Type B pancreatic cell (in vitro differentiated cells): ENCODE measurements around the gene STAU1. TPM values are rescaled to one million over a fixed set of nuclear protein-coding genes. Genes with fewer than 3 reads are reported as not detected.
A peak's percentile ranks its signal among the peaks of the same experiment; 100 is the strongest.

Experiments
- DNase-seq: peaks from one replicate; pipeline ENCODE4 v3.0.0; 2021; ENCODE audit warnings: mixed read lengths; ENCODE audit not compliant: unreplicated experiment; ENCODE audit errors: extremely low spot score
- H3K27ac Mint-ChIP-seq: 2 replicates; pipeline ENCODE4 v1.8.0; 2021; ENCODE audit warnings: mild to moderate bottlenecking, mixed read lengths
- H3K27me3 Mint-ChIP-seq: 2 replicates; pipeline ENCODE4 v1.8.0; 2021; ENCODE audit warnings: mixed read lengths
- H3K36me3 Mint-ChIP-seq: 2 replicates; pipeline ENCODE4 v1.8.0; 2021; ENCODE audit warnings: mixed read lengths
- H3K4me1 Mint-ChIP-seq: one replicate; pipeline ENCODE4 v1.8.0; 2021; ENCODE audit warnings: mixed read lengths; ENCODE audit not compliant: unreplicated experiment
- H3K4me3 Mint-ChIP-seq: 2 replicates; pipeline ENCODE4 v1.8.0; 2021; ENCODE audit warnings: mild to moderate bottlenecking, mixed read lengths
- H3K9me3 Mint-ChIP-seq: 2 replicates; pipeline ENCODE4 v1.8.0; 2021; ENCODE audit warnings: mixed read lengths
- long read RNA-seq: library from polyadenylated mRNA; unstranded; transcript quantifications from one replicate; pipeline ENCODE4 v2.0.0, GENCODE V29; 2020
- total RNA-seq: library from RNA; stranded (reverse); gene quantifications from 2 replicates; pipeline ENCODE4 v1.2.1, GENCODE V29; 2021; ENCODE audit warnings: low replicate concordance
- TF ChIP-seq, protein P1 (sequence below): fragments of 200-600 bp; sonication (generic); conservative IDR thresholded peaks from 2 replicates; pipeline ENCODE4 v1.5.0; 2021; ENCODE audit warnings: antibody characterized with exemption, mild to moderate bottlenecking

The STAU1 gene, protein sequence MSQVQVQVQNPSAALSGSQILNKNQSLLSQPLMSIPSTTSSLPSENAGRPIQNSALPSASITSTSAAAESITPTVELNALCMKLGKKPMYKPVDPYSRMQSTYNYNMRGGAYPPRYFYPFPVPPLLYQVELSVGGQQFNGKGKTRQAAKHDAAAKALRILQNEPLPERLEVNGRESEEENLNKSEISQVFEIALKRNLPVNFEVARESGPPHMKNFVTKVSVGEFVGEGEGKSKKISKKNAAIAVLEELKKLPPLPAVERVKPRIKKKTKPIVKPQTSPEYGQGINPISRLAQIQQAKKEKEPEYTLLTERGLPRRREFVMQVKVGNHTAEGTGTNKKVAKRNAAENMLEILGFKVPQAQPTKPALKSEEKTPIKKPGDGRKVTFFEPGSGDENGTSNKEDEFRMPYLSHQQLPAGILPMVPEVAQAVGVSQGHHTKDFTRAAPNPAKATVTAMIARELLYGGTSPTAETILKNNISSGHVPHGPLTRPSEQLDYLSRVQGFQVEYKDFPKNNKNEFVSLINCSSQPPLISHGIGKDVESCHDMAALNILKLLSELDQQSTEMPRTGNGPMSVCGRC
- total RNA-seq: 73.4 and 79.8 TPM in 2 replicates
- long read RNA-seq, transcript STAU1-203 (13 exons, 3,211 nt): major isoform, 8 of 80 reads
- long read RNA-seq, partial matches to known transcripts: 56 of 80 reads
- long read RNA-seq, other reads (novel, unspliced or antisense): 15 of 80 reads

DNA sequence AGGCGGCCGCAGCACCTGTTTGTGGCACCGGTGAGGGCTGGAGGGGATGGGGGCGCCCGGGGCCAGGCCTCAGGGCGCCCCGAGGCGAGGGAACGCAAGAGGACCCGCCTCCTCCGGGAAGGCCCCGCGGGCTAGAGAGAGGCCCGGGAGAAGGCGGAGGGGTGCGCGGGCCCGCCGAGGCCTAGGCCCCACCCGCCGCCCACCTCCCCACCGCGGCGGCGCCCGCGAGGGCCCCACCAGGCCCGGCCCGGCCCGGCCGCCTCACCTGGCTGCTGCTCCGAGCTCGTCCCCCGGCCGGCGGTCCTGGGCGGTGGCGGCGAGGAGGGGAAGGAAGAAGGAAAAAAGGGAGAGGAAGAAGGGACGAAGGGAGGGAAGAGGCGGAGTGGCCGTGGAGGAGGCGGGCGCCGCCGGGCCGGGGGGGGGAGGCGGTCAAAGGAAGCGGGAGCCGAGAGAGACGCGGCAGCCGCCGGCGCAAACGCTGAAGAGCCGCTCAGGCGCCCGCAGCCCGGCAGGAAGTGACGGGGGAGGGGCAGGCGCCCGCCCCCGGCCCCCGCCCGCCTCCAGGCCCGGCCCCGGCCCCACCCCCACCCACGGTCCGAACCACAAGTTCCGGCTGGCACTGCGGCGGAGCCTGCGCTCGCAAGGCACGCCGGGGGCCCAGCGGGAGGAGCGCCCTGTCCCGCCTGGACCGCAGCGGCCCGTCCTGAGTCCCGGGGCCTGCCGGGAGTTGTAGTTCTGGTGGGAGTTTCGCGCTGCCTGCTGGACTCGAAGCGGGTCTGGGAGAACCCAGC is at the start of gene STAU1:
TSS of gene STAU1 (minus strand) at position 484 of the 791 bp plus-strand sequence. CDS start 22,133 bp downstream, outside the sequence.
- Mint-ChIP-seq H3K27ac (peak within 1 kb of the TSS; percentile 98), H3K9me3 (no peaks in the 10 kb centered on the region), H3K36me3 (peaks cover 4% of the 10 kb centered on the region), H3K27me3 (no peaks in the 10 kb centered on the region), H3K4me3 (peak within 1 kb of the TSS; percentile 97), H3K4me1 (peaks cover 20% of the 10 kb centered on the region)
- TF ChIP-seq, protein P1, sequence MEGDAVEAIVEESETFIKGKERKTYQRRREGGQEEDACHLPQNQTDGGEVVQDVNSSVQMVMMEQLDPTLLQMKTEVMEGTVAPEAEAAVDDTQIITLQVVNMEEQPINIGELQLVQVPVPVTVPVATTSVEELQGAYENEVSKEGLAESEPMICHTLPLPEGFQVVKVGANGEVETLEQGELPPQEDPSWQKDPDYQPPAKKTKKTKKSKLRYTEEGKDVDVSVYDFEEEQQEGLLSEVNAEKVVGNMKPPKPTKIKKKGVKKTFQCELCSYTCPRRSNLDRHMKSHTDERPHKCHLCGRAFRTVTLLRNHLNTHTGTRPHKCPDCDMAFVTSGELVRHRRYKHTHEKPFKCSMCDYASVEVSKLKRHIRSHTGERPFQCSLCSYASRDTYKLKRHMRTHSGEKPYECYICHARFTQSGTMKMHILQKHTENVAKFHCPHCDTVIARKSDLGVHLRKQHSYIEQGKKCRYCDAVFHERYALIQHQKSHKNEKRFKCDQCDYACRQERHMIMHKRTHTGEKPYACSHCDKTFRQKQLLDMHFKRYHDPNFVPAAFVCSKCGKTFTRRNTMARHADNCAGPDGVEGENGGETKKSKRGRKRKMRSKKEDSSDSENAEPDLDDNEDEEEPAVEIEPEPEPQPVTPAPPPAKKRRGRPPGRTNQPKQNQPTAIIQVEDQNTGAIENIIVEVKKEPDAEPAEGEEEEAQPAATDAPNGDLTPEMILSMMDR: no peak
- peak; percentile 97 for DNase-seq

DNA sequence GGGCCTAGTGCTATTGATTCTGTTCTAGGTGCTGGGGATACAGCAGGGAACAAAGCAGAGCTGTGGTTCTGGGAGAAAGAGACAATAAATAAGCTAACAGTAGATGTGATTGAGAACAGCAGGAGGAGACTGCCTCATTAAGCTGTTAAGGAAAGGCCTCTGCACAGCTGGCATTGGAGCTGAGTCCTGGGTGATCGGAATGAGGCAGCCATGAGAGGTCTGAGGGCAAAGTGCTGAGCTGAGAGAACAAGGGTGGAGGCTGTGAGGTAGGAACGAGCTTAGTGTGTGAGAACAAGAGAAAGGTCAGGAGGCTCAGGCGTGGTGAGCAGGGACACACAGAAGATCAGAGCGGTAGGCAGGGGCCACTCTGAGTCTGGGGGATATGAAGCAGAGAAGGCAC is 49.4 kb upstream of the STAU1 start:
- no peak overlapping the region for H3K4me3 Mint-ChIP-seq
- TF ChIP-seq, protein P1: no peak
- H3K36me3 Mint-ChIP-seq: peaks cover 31% of the 10 kb centered on the region
- no peaks in the 10 kb centered on the region for H3K9me3 Mint-ChIP-seq
- DNase-seq: no peak
- peak overlapping the region; percentile 56 for H3K27ac Mint-ChIP-seq
- no peaks in the 10 kb centered on the region for H3K4me1 Mint-ChIP-seq
- H3K27me3 Mint-ChIP-seq: no peaks in the 10 kb centered on the region

DNA sequence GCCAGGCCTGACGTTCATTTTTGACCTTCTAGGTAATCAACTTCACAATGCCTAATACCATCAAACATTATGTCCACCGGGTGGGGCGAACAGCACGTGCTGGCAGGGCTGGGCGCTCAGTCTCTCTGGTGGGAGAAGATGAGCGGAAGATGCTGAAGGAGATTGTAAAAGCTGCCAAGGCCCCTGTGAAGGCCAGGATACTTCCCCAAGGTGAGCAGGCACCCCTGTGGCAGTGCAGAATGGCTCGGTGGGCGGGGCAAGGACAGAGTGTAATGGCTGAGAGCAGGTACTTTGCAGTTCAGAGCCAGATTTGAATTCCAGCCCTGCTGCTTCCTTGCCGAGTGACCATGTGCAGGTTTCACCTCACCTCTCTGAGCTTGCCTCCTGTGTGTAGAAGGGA is 48.2 kb upstream of the STAU1 start:
- H3K36me3 Mint-ChIP-seq: peaks cover 32% of the 10 kb centered on the region
- TF ChIP-seq, protein P1: no peak

DNA sequence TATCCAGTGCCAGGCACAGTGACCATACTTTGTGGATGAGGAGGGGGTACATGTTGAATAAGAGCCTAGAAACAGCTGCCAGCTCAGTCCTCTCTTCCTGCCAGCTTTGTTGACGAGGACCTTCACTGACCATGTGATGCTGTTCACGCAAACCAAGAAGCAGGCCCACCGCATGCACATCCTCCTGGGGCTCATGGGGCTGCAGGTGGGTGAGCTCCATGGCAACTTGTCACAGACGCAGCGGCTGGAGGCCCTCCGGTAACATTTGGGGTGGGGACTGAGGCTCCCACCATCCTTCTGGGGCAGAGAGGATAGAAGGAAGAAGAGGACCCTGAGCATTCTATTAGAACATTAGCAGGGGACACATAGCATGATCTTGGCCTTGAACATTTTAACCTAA is 46.7 kb upstream of the STAU1 start:
- no peak for DNase-seq
- no peaks in the 10 kb centered on the region for H3K27me3 Mint-ChIP-seq
- H3K4me1 Mint-ChIP-seq: no peaks in the 10 kb centered on the region
- peak overlapping the region; percentile 14 for H3K27ac Mint-ChIP-seq
- peaks cover 33% of the 10 kb centered on the region for H3K36me3 Mint-ChIP-seq
- TF ChIP-seq, protein P1: no peak
- H3K4me3 Mint-ChIP-seq: no peak overlapping the region
- H3K9me3 Mint-ChIP-seq: no peaks in the 10 kb centered on the region

More for the DNA sequence above, 48.2 kb upstream of the STAU1 start:
- H3K27ac Mint-ChIP-seq: no peak overlapping the region
- no peak overlapping the region for H3K4me3 Mint-ChIP-seq
- no peaks in the 10 kb centered on the region for H3K27me3 Mint-ChIP-seq
- no peaks in the 10 kb centered on the region for H3K9me3 Mint-ChIP-seq
- no peaks in the 10 kb centered on the region for H3K4me1 Mint-ChIP-seq
- no peak for DNase-seq

DNA sequence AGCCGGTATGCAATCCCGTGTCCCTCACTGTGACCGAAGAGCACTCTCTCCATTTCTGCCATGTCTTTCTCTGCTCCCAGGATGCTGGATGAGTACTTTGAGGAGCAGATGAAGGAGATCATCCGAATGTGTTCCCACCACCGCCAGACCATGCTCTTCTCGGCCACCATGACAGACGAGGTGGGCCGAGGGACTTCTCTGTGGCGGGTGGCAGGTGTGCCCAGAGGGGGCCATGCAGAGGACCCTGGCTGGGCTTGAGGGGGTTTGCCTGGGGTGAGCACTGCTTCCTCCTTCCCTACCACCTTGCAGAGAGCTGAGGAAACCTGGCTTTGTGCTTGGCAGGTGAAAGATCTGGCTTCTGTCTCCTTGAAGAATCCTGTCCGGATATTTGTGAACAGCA is 45.1 kb upstream of the STAU1 start:
- no peak for DNase-seq
- H3K4me3 Mint-ChIP-seq: no peak overlapping the region
- TF ChIP-seq, protein P1: no peak
- no peaks in the 10 kb centered on the region for H3K27me3 Mint-ChIP-seq
- H3K27ac Mint-ChIP-seq: no peak overlapping the region
- H3K4me1 Mint-ChIP-seq: no peaks in the 10 kb centered on the region
- peaks cover 26% of the 10 kb centered on the region for H3K36me3 Mint-ChIP-seq
- H3K9me3 Mint-ChIP-seq: no peaks in the 10 kb centered on the region
